Measurements from ENCODE around the gene GOLGA8N. TPM values are rescaled to one million over a fixed set of nuclear protein-coding genes. Genes with fewer than 3 reads are reported as not detected.
A peak's percentile ranks its signal among the peaks of the same experiment; 100 is the strongest.

Gene GOLGA8N
- total RNA-seq, 1 donor from 2014 or later, result 3.0 TPM

GRCh38 chr15:32643907-32644445 is 50.7 kb downstream of the GOLGA8N start:
- Histone ChIP-seq H3K9ac (ENCODE audit: low read length) (no peak overlapping the region), H2AFZ (ENCODE audit: low read depth, low read length) (no peak overlapping the region), H3K4me1 (ENCODE audit: insufficient read depth, low read length) (peaks cover 4% of the 10 kb centered on the region), H3K9me3 (ENCODE audit: insufficient read depth, low read depth, low read length) (no peaks in the 10 kb centered on the region), H3K36me3 (ENCODE audit: insufficient read depth, low read length) (peaks cover 2% of the 10 kb centered on the region), H3K4me3 (ENCODE audit: insufficient read depth, low read depth, low read length) (no peak overlapping the region), H4K20me1 (ENCODE audit: insufficient read depth, low read length) (no peaks in the 10 kb centered on the region), H3K27me3 (ENCODE audit: insufficient read depth, low read length) (no peaks in the 10 kb centered on the region), H3K79me2 (ENCODE audit: insufficient read depth, low read length) (no peaks in the 10 kb centered on the region), H3K4me2 (ENCODE audit: low read length) (no peak overlapping the region), H3K27ac (ENCODE audit: low read depth, low read length) (no peak overlapping the region)
- no peaks in the 10 kb centered on the region for H3K9me3 Mint-ChIP-seq (ENCODE audit: unreplicated experiment)
- DNase-seq (ENCODE audit: low read depth), result no peak
- H3K4me1 Mint-ChIP-seq (ENCODE audit: low read depth, unreplicated experiment), result peaks cover 7% of the 10 kb centered on the region
- no peak overlapping the region for H3K4me3 Mint-ChIP-seq (ENCODE audit: unreplicated experiment)
- H3K36me3 Mint-ChIP-seq (ENCODE audit: low read depth, unreplicated experiment), result no peaks in the 10 kb centered on the region
- TF ChIP-seq CTCF (IDR thresholded peaks at IDR 0.05; ENCODE audit: insufficient read depth, low read depth, low read length), result no peak
- TF ChIP-seq EZH2 (IDR thresholded peaks at IDR 0.05; ENCODE audit: insufficient read depth, low read length), result no peak
- no peak for FAIRE-seq
- no peak overlapping the region for H3K27ac Mint-ChIP-seq (ENCODE audit: unreplicated experiment)
- no peaks in the 10 kb centered on the region for H3K27me3 Mint-ChIP-seq (ENCODE audit: low read depth, unreplicated experiment)

GRCh38 chr15:32646291-32646690 is 53.0 kb downstream of the GOLGA8N start:
- no peaks in the 10 kb centered on the region for H3K27me3 Mint-ChIP-seq (ENCODE audit: low read depth, unreplicated experiment)
- Histone ChIP-seq H3K9ac (ENCODE audit: low read length) (no peak overlapping the region), H3K36me3 (ENCODE audit: insufficient read depth, low read length) (no peaks in the 10 kb centered on the region), H3K9me3 (ENCODE audit: insufficient read depth, low read depth, low read length) (no peaks in the 10 kb centered on the region), H3K4me3 (ENCODE audit: insufficient read depth, low read depth, low read length) (no peak overlapping the region), H4K20me1 (ENCODE audit: insufficient read depth, low read length) (no peaks in the 10 kb centered on the region), H3K4me1 (ENCODE audit: insufficient read depth, low read length) (peaks cover 4% of the 10 kb centered on the region), H3K4me2 (ENCODE audit: low read length) (no peak overlapping the region), H2AFZ (ENCODE audit: low read depth, low read length) (no peak overlapping the region), H3K27me3 (ENCODE audit: insufficient read depth, low read length) (no peaks in the 10 kb centered on the region), H3K79me2 (ENCODE audit: insufficient read depth, low read length) (no peaks in the 10 kb centered on the region), H3K27ac (ENCODE audit: low read depth, low read length) (no peak overlapping the region)
- no peak for TF ChIP-seq EZH2 (IDR thresholded peaks at IDR 0.05; ENCODE audit: insufficient read depth, low read length)
- TF ChIP-seq CTCF (IDR thresholded peaks at IDR 0.05; ENCODE audit: insufficient read depth, low read depth, low read length), result no peak
- H3K36me3 Mint-ChIP-seq (ENCODE audit: low read depth, unreplicated experiment), result no peaks in the 10 kb centered on the region
- FAIRE-seq (no peak), DNase-seq (ENCODE audit: low read depth) (no peak)
- peaks cover 7% of the 10 kb centered on the region for H3K4me1 Mint-ChIP-seq (ENCODE audit: low read depth, unreplicated experiment)
- H3K27ac Mint-ChIP-seq (ENCODE audit: unreplicated experiment), result no peak overlapping the region
- H3K9me3 Mint-ChIP-seq (ENCODE audit: unreplicated experiment), result no peaks in the 10 kb centered on the region
- no peak overlapping the region for H3K4me3 Mint-ChIP-seq (ENCODE audit: unreplicated experiment)

- Histone ChIP-seq H3K36me3 (ENCODE audit: insufficient read depth, low read length) (no peaks in the 10 kb centered on the region), H3K4me3 (ENCODE audit: insufficient read depth, low read depth, low read length) (no peak overlapping the region), H3K4me2 (ENCODE audit: low read length) (no peak overlapping the region), H3K79me2 (ENCODE audit: insufficient read depth, low read length) (no peaks in the 10 kb centered on the region), H4K20me1 (ENCODE audit: insufficient read depth, low read length) (no peaks in the 10 kb centered on the region), H2AFZ (ENCODE audit: low read depth, low read length) (no peak overlapping the region), H3K27me3 (ENCODE audit: insufficient read depth, low read length) (no peaks in the 10 kb centered on the region), H3K4me1 (ENCODE audit: insufficient read depth, low read length) (no peaks in the 10 kb centered on the region), H3K9me3 (ENCODE audit: insufficient read depth, low read depth, low read length) (no peaks in the 10 kb centered on the region), H3K9ac (ENCODE audit: low read length) (no peak overlapping the region), H3K27ac (ENCODE audit: low read depth, low read length) (no peak overlapping the region)
- DNase-seq (ENCODE audit: low read depth) (no peak), FAIRE-seq (no peak)
- no peaks in the 10 kb centered on the region for H3K9me3 Mint-ChIP-seq (ENCODE audit: unreplicated experiment)
- no peak overlapping the region for H3K4me3 Mint-ChIP-seq (ENCODE audit: unreplicated experiment)
- peak; percentile 57 for TF ChIP-seq CTCF (IDR thresholded peaks at IDR 0.05; ENCODE audit: insufficient read depth, low read depth, low read length)
- TF ChIP-seq EZH2 (IDR thresholded peaks at IDR 0.05; ENCODE audit: insufficient read depth, low read length), result no peak
- H3K4me1 Mint-ChIP-seq (ENCODE audit: low read depth, unreplicated experiment), result peaks cover 12% of the 10 kb centered on the region
- H3K27ac Mint-ChIP-seq (ENCODE audit: unreplicated experiment), result no peak overlapping the region
- H3K36me3 Mint-ChIP-seq (ENCODE audit: low read depth, unreplicated experiment), result no peaks in the 10 kb centered on the region
- no peaks in the 10 kb centered on the region for H3K27me3 Mint-ChIP-seq (ENCODE audit: low read depth, unreplicated experiment)
These were observed 56.1 kb downstream of the GOLGA8N start for GRCh38 chr15:32649342-32649741.

All from astrocyte (in vitro differentiated cells and primary cell).